Gastroesophageal sphincter (tissue), 4 donors: ENCODE measurements around the gene PNLIPRP1. TPM values are rescaled to one million over a fixed set of nuclear protein-coding genes. Genes with fewer than 3 reads are reported as not detected.

Source experiments
- ATAC-seq: fragments of 150-250 bp; one replicate; pipeline ENCODE4 v1.9.1; 2016; ENCODE audit warnings: mild to moderate bottlenecking, moderate library complexity
- H3K27ac ChIP-seq, 4 donors: fragments of 200-600 bp; sonication (generic) in 3 of 4; 1 replicate in 3 of 4; 2 replicates in 1 of 4; pipeline ENCODE4 v1.5.1; 2016 to 2019
- H3K27me3 ChIP-seq: fragments of 200-600 bp; sonication (generic); one replicate; pipeline ENCODE4 v1.5.1; 2019
- H3K36me3 ChIP-seq, 2 donors: fragments of 200-600 bp; sonication (generic); one replicate each; pipeline ENCODE4 v1.5.1; 2019; ENCODE audit warnings: control low read depth in 1 of 2
- H3K4me1 ChIP-seq, 3 donors: fragments of 200-600 bp; sonication (generic); 1 replicate in 2 of 3; 2 replicates in 1 of 3; pipeline ENCODE4 v1.5.1; 2016 to 2019; ENCODE audit warnings: control low read depth in 2 of 3
- H3K4me3 ChIP-seq, 2 donors: fragments of 200-600 bp; sonication (generic); one replicate each; pipeline ENCODE4 v1.5.1; 2019; ENCODE audit warnings: mild to moderate bottlenecking in 1 of 2, moderate library complexity in 1 of 2
- H3K9me3 ChIP-seq, 3 donors: fragments of 200-600 bp; sonication (generic); one replicate each; pipeline ENCODE4 v1.5.1; 2017 to 2019; ENCODE audit warnings: control low read depth in 2 of 3
- EP300 ChIP-seq: sonication (generic); formaldehyde crosslinking; IDR thresholded peaks from one replicate; pipeline ENCODE4 v1.6.1; 2017; ENCODE audit warnings: antibody characterized with exemption, mild to moderate bottlenecking
- POLR2A ChIP-seq, 2 donors: fragments of 450-650 bp; IDR thresholded peaks; one replicate each; pipeline ENCODE4 v1.6.1; 2017; ENCODE audit warnings: antibody characterized with exemption in 2 of 2, mild to moderate bottlenecking in 2 of 2, moderate library complexity in 1 of 2
- POLR2AphosphoS5 ChIP-seq: sonication (generic); formaldehyde crosslinking; IDR thresholded peaks from one replicate; pipeline ENCODE4 v1.6.1; 2017; ENCODE audit warnings: antibody characterized with exemption
- WGBS, 2 donors: methylation state at CpG; one replicate each; pipeline ENCODE4 v1.1.5; 2018; ENCODE audit warnings: low coverage in 1 of 2; 5-methylcytosine and 5-hydroxymethylcytosine counted together
- total RNA-seq, 4 donors: library from RNA; depleted of rRNA; stranded (reverse); fragments of >200 nt; gene quantifications; one replicate each; pipeline ENCODE4 v1.1.0, GENCODE V29; 2016
- TF ChIP-seq, protein P1 (sequence below), 4 experiments: fragments of 200-600 bp in 2 of 4; fragments of 450-650 bp in 2 of 4; sonication (generic) in 1 of 4; IDR thresholded peaks; one replicate each; pipeline ENCODE4 v1.5.1; 2017 to 2019; ENCODE audit warnings: antibody characterized with exemption in 4 of 4, mild to moderate bottlenecking in 2 of 4, moderate library complexity in 2 of 4

Gene PNLIPRP1
- total RNA-seq, 4 donors from 2014 or later, result not detected

- ATAC-seq, result no peak
- WGBS, 2 donors, result 36 to 85% methylated on average over 2 of the region's 2 CpGs
- no peaks in the 10 kb centered on the region for H3K36me3 ChIP-seq
These were observed 22.7 kb downstream of the PNLIPRP1 start for GRCh38 chr10:116613471-116613870.

DNA sequence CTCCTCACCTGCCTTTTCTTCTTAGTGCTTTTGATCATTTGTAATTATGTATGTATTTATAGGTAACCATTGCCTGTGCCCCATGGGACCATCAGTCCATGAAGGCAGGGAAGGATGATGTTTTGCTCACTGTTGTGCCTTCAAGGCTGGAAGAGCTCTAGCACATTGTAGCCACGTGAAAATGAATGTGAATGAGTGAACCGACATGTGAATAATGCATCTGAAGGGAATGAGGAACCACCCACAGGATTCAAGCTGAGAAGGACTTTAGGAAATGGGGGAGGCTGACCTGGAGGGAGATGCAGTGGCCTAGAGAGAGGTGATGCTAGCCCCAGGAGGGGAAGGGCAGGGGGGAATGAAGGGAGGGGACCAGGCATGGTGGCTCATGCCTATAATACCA, 24.0 kb downstream of the PNLIPRP1 start:
- WGBS, 2 donors, result 41% methylated on average over 2 of the region's 2 CpGs; no CpG with 5 or more reads in 1 of the 2 donors

More at GRCh38 chr10:116613471-116613870, 22.7 kb downstream of the PNLIPRP1 start:
- peaks cover 0 to 27% (median 0%) of the 10 kb centered on the region in 3 donors for H3K9me3 ChIP-seq
- no peak overlapping the region for H3K4me3 ChIP-seq
- H3K27ac ChIP-seq, result no peak overlapping the region
- TF ChIP-seq POLR2A (IDR thresholded peaks at IDR 0.05), result no peak
- TF ChIP-seq EP300, result no peak
- TF ChIP-seq POLR2AphosphoS5, result no peak
- TF ChIP-seq, protein P1, sequence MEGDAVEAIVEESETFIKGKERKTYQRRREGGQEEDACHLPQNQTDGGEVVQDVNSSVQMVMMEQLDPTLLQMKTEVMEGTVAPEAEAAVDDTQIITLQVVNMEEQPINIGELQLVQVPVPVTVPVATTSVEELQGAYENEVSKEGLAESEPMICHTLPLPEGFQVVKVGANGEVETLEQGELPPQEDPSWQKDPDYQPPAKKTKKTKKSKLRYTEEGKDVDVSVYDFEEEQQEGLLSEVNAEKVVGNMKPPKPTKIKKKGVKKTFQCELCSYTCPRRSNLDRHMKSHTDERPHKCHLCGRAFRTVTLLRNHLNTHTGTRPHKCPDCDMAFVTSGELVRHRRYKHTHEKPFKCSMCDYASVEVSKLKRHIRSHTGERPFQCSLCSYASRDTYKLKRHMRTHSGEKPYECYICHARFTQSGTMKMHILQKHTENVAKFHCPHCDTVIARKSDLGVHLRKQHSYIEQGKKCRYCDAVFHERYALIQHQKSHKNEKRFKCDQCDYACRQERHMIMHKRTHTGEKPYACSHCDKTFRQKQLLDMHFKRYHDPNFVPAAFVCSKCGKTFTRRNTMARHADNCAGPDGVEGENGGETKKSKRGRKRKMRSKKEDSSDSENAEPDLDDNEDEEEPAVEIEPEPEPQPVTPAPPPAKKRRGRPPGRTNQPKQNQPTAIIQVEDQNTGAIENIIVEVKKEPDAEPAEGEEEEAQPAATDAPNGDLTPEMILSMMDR (IDR thresholded peaks at IDR 0.05), result no peak
- peaks cover 34% of the 10 kb centered on the region for H3K27me3 ChIP-seq
- H3K4me1 ChIP-seq, result no peaks in the 10 kb centered on the region

GRCh38 chr10:116615199-116615776, 24.5 kb downstream of the PNLIPRP1 start:
- peaks cover 0 to 19% (median 0%) of the 10 kb centered on the region in 3 donors for H3K9me3 ChIP-seq
- ATAC-seq, result no peak
- H3K36me3 ChIP-seq, result no peaks in the 10 kb centered on the region
- H3K4me1 ChIP-seq, result no peaks in the 10 kb centered on the region
- no peak overlapping the region for H3K27ac ChIP-seq
- peaks cover 16% of the 10 kb centered on the region for H3K27me3 ChIP-seq
- 89 to 100% methylated on average over 1 to 2 of the region's 3 CpGs for WGBS, 2 donors
- no peak overlapping the region for H3K4me3 ChIP-seq
- TF ChIP-seq EP300 (no peak), POLR2A (IDR thresholded peaks at IDR 0.05) (no peak), POLR2AphosphoS5 (no peak)
- TF ChIP-seq, protein P1 (IDR thresholded peaks at IDR 0.05), result no peak

More for the DNA sequence above, 24.0 kb downstream of the PNLIPRP1 start:
- no peak for TF ChIP-seq POLR2A (IDR thresholded peaks at IDR 0.05)
- TF ChIP-seq, protein P1 (IDR thresholded peaks at IDR 0.05), result no peak
- no peak for TF ChIP-seq POLR2AphosphoS5
- no peak for TF ChIP-seq EP300
- ATAC-seq, result no peak
- H3K27me3 ChIP-seq, result peaks cover 21% of the 10 kb centered on the region
- H3K36me3 ChIP-seq, result no peaks in the 10 kb centered on the region
- no peak overlapping the region for H3K27ac ChIP-seq
- no peaks in the 10 kb centered on the region for H3K4me1 ChIP-seq
- H3K9me3 ChIP-seq, result peaks cover 0 to 24% (median 0%) of the 10 kb centered on the region in 3 donors
- H3K4me3 ChIP-seq, result no peak overlapping the region

DNA sequence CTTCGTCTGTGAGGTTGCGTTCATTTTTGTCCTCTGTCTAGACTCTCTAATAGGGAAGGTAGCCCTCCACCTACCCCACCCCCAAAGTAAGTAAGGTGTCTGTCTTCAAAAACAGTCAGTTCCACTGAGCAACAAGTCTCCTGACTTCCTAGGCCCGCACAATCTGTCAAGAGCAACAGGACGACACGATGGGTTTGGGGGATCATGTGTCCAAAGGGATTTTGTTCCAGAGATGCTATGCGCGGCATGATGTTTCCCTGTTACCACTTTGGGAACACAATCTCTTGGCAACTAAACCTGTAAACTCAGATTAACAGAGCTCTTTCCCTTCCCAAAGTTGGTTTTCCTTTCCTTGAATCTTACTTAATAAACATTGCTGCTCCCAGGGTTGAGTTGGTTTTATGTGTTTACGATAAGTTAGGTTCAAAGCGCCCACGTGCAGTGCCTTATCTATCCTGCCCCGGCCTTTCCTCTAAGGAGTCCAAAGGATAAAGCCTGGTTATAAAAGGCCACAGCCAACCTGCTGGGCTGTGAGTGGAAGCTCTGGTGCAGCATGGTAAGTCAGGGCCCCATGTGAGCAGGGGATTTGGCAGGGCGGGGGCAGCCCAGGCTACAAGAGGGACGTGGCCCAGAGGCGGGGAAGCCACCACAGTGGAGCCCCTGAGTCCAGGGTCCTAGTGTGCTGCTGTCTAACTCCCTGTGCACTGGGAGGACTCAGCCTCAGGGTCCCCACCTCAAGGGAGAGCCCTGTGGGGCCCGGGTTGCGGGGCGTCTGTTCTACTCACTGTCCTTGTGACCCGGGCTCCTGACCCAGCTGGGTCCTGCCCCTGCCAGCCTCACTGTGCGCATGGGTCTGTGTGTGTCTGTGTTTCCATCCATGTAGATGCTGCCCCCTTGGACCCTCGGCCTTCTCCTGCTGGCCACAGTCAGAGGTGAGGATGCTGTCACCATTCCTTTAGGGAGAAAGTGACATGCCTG, 30.0 kb downstream of the PNLIPRP1 start, which contains the start of gene PNLIPRP2:
TSS of gene PNLIPRP2 (plus strand) at position 531 of the 978 bp plus-strand sequence.
- Histone ChIP-seq H3K36me3 (no peaks in the 10 kb centered on the region), H3K9me3 (no peaks in the 10 kb centered on the region), H3K4me3 (no peak within 1 kb of the TSS), H3K4me1 (no peaks in the 10 kb centered on the region), H3K27ac (no peak within 1 kb of the TSS), H3K27me3 (peaks cover 20% of the 10 kb centered on the region)
- no peak for ATAC-seq
- 43 to 52% methylated on average over 5 to 6 of the region's 20 CpGs for WGBS, 2 donors
- TF ChIP-seq, protein P1 (IDR thresholded peaks at IDR 0.05), result no peak
- TF ChIP-seq EP300 (no peak), POLR2AphosphoS5 (no peak), POLR2A (IDR thresholded peaks at IDR 0.05) (no peak)
